NOMO-1 treated with dmso at 0.1 percent for 144 hours (cell line): ENCODE results near the gene NPM3.

Experiments
- DNase-seq: peaks from one replicate; lab custom pipeline; 2025; ENCODE audit not compliant: unreplicated experiment; lab: John Stamatoyannopoulos, UW

NPM3 gene

DNA sequence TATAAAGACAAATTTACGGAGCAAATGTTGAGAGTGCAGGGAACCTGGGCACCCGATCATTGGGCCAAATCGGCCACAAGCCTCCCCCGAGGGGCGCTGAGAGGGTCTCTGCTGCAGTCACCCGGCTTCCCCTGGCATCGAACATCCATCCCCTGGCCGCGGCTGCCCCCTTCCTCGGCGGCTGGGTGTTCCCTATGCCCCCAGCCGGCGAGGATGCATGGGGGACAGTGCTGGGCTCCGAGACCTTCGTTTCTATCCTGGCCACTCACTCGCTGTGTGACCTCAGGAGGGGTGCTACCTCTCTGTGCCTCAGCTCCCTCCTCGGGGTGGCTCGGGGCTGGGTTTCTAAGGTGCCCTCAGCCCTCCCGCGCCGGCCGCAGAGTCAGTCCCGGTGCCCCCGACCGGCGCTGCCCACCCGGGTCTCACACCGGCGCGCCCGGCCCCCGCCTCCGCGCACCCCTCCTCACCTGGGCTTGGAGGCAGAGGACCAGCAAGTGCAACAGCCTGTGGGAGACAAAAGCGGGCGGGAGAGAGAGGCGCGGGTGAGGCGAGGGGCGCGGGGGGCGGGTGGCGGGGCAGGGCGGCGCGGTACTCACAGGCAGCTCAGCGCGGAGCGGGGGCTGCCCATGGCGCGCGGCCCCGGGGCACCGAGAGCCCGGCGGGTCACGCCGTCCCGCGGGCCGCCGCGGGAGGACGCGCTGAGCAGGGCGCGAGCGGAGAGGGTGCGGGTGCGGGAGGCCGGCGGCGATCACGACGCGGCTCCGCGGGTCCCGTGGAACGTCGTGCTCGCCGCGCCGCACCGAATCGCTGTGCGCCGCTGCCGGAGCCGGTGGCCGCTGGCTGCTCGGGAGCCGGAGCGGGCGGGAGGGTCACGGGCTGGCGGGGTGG is 7.7 kb downstream of the NPM3 start, which contains the start of gene FGF8:
Gene FGF8 (minus strand): TSS at position 842 of the 888 bp plus-strand sequence. CDS start 214 bp downstream, at position 628.
- no peak for DNase-seq

DNA sequence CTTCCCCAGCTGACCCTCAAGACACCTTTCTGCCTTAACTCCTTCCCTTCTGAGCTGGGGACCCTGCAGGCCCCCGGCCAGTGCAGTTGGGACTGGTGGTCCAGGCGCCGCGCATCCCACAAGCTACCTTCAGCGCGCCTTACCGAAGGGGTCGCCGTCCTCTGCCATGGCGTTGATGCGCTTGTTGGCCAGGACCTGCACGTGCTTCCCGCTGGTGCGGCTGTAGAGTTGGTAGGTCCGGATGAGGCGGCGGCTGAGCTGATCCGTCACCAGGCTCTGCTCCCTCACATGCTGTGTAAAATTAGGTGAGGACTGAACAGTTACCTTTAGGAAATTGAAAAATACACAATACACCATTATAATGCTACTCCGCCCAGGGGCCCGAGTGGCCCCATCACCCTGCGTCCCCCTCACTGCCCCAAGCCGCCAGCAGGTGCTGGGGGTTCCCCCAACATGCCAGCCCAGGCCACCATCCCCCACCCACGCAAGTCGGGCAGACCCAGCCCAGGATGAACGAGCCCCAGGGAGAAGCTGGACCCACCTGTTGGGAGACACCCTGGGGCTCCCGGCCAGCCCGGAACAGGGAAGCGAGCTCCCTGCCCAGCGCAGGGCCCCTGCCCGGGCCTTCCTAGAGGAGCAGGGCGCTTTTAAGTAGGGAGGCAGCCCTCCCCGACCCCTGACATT is 8.5 kb downstream of the NPM3 start:
- DNase-seq: no peak

DNA sequence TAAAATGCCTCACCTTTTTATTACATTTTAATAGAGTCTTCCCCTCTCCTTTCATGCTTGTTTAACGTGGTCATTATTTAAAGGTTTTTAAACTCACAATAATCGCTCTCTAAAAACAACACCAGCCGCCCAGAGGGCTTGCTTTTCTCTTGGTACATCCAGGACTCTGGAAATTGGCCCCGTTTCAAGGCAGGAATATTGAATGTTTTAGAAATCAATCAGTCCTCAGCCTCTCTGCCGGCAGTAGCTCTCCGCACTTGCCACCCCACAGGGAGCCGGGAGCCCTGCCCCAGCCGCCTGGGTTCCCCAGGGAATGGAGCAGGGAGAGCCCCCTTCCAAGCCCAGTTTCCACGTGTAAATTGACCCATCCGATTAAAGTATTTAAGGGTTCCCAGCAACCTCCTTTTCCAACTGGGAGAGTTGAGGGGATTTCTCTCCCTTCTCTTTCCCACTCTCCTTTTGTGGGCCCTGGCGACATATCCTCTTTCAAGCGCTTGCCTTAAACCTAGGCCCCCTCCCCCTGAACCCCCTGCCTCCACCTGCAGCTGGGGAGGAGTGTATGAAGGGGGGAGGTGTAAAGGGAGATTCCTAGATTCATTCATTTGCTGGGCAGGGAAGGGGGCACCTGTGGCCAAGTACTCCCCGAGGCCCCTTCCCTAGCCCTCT is 9.2 kb downstream of the NPM3 start:
- DNase-seq: no peak

DNA sequence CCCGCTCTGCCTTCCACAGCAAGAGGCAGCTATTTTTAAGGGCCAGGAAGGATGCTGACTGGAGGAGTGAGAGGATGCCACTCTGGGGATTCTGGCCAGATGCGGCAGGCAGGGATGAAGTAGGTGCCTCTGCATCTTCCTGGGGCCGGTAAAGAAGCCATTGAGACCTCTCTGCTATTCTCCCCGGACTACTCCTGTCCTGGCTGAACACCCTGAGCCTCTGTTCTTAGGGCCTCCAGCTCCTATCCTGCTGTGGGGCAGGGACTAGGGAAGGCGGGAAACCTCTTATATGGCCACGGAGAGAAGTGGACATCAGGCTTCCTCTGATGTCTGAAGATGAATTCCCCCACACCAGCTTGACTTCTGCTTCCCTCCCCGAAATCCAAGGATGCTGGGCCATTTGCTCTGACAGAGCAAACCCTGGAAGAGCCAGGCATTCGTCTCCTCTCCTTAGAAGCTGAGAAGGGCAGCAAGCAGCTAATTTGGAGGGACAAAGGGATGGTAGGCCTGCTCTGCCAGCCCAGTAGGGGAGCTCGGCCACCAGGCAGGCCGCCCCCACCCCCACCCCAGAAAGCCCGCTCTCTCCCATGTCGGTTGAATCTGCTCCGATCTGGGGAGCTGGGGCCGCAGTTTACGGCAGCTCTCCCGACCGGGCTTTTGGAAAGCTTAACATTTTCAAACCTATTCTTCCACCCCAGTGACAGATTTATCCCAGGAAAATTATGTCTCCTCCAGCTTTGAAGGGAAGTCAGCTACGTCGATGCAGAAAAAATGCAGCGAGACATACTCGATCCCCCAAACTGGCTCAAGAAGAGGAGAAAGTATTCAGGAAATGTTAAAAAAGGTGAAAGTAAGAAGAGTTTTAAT is 10.1 kb downstream of the NPM3 start:
- DNase-seq: no peak

DNA sequence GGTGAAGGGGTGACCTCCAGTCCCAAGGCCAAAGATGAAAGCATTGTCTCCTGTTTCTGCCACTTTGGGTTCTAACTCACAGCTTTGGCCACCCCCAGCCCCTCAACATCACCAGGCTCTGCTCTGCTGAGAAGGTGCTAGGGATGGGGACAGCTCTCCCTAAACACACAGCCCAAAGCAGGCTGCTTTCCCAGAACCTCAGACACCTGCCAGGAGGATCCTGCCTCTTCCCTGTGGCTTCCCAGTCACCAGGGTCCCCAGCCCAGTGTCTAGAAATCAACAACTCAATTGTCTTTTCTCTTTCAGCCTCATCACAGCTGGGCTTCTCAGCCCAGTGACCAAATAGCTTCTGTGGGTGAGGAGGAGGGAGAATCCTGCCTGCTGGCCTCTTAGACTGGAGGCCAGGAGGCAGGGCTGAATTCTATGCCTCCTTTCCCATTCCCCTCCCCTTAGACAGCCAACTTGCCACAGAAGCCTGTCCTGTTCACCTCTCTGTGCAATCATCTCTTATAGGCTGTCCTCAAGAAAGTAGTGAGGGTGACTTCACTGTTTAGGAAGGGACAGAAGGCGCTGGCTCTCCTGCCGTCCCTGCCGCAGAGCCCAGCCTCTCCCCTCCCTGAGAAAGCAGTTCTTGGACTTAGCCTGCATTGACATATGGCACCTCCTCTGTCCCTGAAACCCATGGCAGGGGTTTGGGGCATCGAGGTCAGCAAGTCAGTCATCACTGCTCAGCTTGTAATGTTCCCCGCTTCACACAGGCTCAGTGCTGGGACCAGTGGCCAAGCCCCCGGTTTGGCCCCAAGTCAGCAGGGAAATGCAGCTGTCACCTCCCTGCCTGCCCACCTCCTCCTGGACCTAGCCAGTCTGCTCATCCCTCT is 11.0 kb downstream of the NPM3 start:
- DNase-seq: no peak

DNA sequence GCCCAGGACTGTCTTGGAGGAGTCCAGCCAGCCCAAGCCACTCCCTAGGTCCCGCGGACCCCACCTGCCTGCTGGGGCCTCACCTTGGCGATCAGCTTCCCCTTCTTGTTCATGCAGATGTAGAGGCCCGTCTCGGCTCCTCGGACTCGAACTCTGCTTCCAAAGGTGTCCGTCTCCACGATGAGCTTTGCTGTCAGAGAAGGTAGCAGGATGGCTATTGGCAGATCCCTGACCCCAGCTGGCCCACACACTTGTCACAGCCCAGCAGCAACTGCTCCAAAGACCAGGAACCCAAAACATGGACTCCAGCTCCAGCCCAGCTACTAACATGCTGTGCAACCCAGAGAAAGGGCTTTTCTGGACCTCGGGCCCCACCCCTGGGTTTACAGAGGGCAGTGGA is 11.9 kb downstream of the NPM3 start:
- no peak for DNase-seq

DNA sequence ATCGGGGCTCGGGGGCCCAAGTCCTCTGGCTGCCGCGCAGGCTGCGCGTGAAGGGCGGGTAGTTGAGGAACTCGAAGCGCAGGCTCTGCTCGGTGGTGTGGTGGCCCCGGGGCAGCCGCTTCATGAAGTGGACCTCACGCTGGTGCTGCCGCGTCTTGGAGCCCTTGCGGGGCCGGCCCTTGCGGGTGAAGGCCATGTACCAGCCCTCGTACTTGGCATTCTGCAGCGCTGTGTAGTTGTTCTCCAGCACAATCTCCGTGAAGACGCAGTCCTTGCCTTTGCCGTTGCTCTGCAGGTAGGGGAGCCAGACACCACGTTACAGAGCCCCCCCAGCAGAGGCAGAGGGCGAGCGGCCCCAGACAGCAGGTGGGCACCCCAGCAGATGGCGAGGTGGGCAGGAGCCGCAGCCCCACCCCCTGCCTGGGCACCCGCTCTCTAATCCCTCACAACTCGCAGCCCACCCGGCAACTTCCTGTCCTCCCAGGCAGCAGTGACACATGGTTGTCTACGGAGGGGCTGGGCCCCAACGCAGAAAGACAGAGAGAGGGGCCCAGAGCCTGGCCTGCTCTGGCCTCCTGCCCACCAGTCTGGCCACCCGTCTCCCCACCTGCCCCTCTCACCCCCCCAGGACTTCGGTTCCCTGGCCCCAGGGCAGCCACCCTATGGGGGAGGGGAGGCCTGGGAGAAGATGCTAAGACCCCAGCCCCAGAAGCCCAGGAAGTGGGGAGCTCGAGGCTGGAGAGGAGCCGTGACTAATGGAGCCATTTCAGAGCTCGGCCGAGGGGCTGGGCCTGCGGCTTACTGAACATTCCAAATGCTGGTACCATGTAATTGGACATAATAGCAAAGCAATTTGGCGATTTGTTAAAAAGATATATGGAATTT is 12.7 kb downstream of the NPM3 start:
- DNase-seq: no peak

DNA sequence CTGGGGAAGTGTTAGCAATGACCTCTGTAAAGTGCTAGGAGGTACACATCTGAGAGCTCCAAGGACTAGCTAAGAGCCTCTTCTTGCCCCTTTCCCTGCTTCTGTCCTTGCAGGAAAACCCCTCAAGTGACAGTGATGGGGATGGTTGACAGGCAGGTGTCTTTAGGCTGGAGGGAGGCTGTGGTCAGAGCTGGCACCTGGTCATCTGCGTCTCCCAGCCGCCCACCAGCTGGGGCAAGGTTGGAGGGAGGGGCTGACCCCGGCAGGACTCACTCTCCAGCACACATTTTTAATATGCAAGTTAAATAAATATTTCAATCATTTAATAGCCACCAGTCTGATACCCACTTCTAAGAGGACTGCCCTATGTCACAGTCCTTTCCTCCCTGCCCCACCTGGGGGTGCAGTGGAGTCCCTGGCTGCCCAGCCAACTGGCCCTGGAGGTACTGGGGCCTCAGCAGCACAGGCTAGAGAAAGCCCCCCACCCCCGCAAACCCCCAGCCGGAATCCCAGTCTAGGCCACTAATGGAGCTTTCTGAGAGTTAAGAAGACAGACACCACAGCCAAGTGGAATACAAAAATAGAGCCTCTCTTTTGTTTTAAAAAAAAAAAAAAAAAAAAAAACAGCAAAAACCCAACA is 13.6 kb downstream of the NPM3 start:
- no peak for DNase-seq

DNA sequence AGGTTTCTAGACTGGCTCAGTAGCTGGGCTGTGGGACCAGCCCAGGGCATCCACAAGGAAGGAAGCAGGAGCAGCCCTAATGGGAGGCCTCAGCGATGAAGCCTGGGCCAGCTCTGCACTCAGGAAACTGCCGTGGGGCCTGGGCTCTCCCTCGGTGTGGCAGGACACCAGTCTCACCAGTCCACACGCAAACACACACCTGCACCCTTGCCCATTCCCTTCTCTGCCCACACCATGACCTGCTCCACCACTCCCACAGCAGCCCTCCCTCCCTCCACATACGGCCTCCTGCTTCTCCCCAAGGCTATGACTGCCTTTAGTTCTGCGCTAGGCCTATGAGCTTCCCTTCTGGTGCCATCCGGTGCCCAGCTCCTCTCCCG is 14.5 kb downstream of the NPM3 start:
- no peak for DNase-seq

DNA sequence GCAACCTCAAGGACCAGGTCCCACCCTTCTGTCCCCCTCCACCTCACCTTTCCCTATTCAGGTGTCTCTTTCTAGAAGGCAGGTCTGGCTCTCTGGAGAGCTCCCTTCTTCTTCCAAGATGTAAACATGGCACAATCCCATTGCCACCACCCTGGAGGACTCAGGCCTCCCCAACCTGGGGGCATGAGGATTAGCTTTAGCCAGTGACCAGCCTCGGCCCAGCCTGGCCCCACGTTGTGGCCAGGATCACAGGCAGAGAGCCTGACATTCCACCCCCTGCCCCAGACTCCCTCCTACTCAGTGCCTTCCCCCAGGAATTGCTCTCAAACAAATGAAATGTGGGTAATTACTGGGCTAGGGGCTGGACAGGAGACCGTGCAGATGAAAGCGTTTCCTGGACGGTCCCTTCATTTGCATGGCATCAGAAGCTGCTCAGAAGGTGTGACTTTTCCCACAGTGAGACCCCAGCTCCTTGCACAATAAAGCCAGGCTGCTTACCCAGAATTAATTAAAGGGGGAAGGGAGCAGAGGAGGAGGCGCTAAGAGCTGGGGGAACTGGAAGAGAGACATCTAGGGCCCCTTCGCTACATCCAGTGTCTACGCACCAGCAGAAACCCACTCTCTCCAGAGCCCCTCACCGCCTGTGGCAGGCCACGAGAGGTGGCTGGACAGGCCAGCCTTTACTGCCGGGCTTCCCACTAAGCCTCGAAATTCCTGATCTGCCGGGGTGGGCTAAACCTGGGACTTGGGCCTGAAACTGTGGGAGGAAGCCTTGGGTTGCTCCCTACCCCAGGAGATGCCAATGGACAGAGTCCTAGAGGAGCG is 15.1 kb downstream of the NPM3 start:
- DNase-seq: no peak

DNA sequence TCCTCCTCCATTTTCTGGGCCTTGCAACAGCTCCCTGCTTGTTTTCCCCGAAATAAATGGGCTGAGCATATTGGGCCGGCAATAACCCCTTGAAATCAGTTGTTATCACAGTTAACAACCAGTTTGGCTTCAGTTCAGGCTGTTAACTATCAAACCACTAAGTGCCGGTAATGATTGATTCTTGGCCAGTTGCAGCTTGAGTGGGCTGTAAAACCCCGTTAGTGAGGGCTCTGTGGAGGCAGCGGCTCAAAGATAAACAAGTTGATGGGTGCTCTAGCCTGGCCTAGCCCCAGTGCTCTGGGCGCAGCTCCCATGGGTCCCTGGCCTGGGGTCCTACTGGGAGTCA is 15.7 kb downstream of the NPM3 start:
- no peak for DNase-seq

DNA sequence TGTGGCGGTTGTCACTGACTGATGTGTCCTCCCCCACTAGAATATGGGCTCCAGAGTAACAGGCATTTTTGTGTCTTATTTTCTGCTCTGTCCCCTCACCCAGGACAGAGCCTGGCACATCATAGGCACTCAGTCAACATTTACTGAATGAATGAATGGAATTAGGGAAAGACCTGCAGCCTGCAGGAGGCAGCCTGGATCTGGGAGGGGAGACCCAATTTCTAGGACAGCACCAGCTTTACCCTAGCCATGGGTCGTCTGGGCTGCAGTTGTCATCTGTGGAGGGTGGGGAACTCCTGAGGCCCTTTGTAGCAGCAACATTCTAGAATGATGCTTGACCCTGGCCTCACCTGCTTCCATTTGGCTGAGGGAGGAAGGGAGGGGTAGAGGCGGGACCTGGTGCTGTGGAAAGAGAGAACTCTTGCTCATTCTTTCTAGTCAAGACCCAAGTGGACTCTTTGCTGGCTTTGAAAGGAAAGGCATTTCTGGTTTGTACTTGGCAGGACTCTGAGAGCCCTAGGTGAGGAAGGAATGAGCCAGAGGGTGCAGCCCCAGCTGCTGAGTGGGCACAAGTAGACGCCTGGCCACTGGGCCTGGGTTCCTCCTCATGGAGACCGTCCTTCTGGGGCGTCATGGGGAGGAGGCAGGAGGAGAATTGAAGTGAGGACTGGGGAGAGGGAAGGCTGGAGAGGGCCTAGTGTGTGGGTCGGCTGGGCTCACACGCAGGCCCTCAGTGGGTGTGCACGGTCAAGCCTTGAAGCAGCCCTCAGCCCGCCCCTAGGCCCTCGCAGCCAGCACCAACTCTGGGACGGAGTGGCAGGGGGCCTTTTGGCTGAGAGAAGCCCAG is 16.3 kb downstream of the NPM3 start:
- DNase-seq: no peak

DNA sequence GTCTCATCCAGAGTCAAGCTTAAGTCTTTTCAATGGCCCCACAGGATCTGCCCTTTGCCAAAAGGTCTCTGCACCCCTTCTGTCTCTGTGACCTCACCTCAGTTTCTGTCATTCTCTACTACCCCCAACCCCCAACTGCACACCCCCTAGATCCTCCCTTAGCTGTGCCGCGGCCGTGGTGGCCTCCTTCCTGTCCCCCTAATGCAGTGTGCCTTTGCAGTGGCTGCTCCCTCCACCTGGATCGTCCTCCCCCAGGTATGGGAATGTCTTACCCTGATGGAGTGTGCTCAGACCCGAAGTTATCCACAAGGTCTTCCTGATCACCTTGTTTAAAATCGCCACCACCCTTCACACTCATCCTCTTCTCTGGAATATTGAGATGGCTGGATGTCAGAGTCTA is 16.9 kb downstream of the NPM3 start:
- no peak for DNase-seq

DNA sequence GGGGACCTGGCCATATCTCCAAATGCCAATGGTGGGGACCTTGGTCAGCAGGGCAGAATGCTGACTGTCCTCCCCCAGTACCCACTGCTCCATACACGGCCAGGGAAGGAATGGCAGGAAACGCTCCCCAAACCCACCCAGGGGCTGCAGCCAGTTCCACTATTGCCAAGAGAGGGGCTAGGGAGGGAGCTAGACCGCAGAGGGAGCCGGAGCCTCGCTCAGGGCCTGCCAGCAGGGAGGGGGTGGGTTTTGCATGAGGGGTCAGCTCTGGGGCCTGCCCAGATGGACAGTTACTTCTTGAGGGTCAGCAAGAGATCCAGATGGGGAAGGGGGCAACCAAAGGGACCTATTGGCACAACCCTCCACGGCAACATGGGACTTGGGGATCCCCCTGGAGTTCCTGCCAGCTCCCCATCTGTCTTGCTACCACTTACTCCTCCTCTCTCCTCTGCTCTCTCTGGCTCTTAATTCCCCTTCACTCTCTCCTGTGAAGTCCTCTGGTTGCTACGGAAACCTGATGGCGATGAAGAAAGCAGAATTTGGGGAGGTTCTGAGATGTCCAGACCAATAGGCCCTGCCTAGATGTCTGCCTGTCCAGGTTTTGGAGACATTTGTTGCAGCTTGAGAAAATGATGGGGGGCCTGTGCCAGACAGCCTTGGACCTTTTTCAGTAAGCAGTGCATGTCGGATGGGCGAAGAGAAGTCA is 20.0 kb downstream of the NPM3 start:
- no peak for DNase-seq

DNA sequence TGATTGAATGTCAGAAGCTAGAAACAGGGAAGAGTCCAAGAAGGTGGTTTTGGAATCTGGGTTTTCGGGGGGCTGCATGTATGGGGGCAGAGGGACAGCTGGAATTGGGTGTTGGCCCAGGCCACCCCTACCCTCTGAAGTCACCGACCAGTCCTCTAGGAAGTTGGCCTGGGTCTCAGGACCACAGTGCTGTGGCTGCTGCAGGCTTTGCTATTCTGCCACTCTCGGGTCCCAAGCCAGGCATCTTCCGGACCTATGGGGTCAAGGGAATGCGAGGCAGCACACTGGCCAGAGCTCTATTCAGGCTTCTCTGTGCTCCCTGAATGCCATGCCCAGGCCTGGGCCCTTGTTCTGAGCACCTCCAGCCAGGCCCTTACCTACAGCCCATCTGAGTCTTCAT is 20.5 kb downstream of the NPM3 start:
- no peak for DNase-seq

DNA sequence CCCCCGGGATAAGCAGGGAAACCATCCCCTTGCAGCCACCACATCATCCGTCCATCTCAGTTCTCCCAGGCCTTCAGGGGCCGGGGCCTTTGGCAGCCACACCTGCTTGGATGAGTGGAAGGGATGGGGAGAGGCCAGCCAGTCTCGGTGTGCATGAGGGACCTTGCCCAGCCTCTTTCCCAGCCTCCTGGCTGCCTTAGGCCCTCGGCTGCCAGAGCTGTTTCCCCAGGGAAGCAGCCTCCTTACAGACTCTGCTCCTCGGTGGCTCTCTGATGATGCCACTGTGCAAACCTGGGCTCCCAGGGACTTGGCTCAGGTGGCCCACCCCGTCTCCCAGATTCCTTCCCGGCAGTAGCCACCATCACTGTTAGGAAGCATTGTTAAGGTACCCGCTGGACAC is 22.0 kb downstream of the NPM3 start:
- no peak for DNase-seq
